ENCODE data around the gene PPP2R2B.
"Not testable (repeated sequence)": the region's sequence is repeated elsewhere in the genome, so short reads cannot be mapped to it uniquely, and the experiment has no call there.

Gene PPP2R2B

GRCh38 chr5:146646441-146646840, 232.1 kb downstream of the PPP2R2B start:
- no peak for DNase-seq

- DNase-seq: no peak
These were observed 233.2 kb downstream of the PPP2R2B start for GRCh38 chr5:146645342-146645741.

GRCh38 chr5:146644831-146645230, 233.7 kb downstream of the PPP2R2B start:
- DNase-seq: no peak

- DNase-seq: no peak
These were observed 234.8 kb downstream of the PPP2R2B start for GRCh38 chr5:146643776-146644175.

GRCh38 chr5:146642410-146642809, 236.1 kb downstream of the PPP2R2B start:
- DNase-seq: no peak

- no peak for DNase-seq
These were observed 236.6 kb downstream of the PPP2R2B start for GRCh38 chr5:146641941-146642340.

GRCh38 chr5:146640285-146640896, 238.2 kb downstream of the PPP2R2B start:
- DNase-seq: no peak

GRCh38 chr5:146635443-146635842, 243.1 kb downstream of the PPP2R2B start:
- DNase-seq: no peak

GRCh38 chr5:146633323-146633764, 245.2 kb downstream of the PPP2R2B start:
- peak in 1 of 14 donors; percentile 15 for DNase-seq

GRCh38 chr5:146632620-146633322, 245.8 kb downstream of the PPP2R2B start:
- no peak for DNase-seq

- no peak for DNase-seq
These were observed 248.1 kb downstream of the PPP2R2B start for GRCh38 chr5:146630472-146630871.

- no peak for DNase-seq
These were observed 249.6 kb downstream of the PPP2R2B start for GRCh38 chr5:146628950-146629349.

- no peak for DNase-seq
These were observed 251.6 kb downstream of the PPP2R2B start for GRCh38 chr5:146626936-146627335.

- no peak for DNase-seq
These were observed 254.4 kb downstream of the PPP2R2B start for GRCh38 chr5:146624179-146624578.

GRCh38 chr5:146623666-146624065, 254.9 kb downstream of the PPP2R2B start:
- DNase-seq: no peak

- no peak for DNase-seq
These were observed 255.5 kb downstream of the PPP2R2B start for GRCh38 chr5:146623009-146623408.

GRCh38 chr5:146622391-146622790, 256.2 kb downstream of the PPP2R2B start:
- DNase-seq: no peak

- peak in 5 of 14 donors; percentile 6 to 43 (median 18) for DNase-seq
These were observed 257.9 kb downstream of the PPP2R2B start for GRCh38 chr5:146620669-146621051.

- peak in 1 of 14 donors; percentile 14 for DNase-seq
These were observed 258.4 kb downstream of the PPP2R2B start for GRCh38 chr5:146620031-146620668.

GRCh38 chr5:146618434-146618833, 260.1 kb downstream of the PPP2R2B start:
- no peak for DNase-seq

GRCh38 chr5:146609731-146610130, 268.8 kb downstream of the PPP2R2B start:
- not testable (repeated sequence) for DNase-seq

GRCh38 chr5:146607659-146608332, 270.8 kb downstream of the PPP2R2B start:
- DNase-seq: no peak

- DNase-seq: peak in 1 of 14 donors; percentile 21
These were observed 271.7 kb downstream of the PPP2R2B start for GRCh38 chr5:146606893-146607292.
